OCI-LY3 (cell line): ENCODE measurements around the gene NPIPA5.
"Not testable (repeated sequence)": the region's sequence is repeated elsewhere in the genome, so short reads cannot be mapped to it uniquely, and the experiment has no call there.

ENCODE experiments used
- CTCF ChIP-seq: fragments of 200-600, 300-600 bp; sonication (generic); IDR thresholded peaks from 2 replicates; pipeline ENCODE4 v1.5.1; 2014; ENCODE audit warnings: antibody characterized with exemption, low read length, low read depth
- EZH2phosphoT487 ChIP-seq: fragments of 200-600 bp; shearing (Covaris generic); IDR thresholded peaks from 2 replicates; pipeline ENCODE4 v1.6.1; 2018; ENCODE audit warnings: antibody characterized with exemption, mixed run types, low read depth

GRCh38 chr16:15351745-15352144 is 26.3 kb downstream of the NPIPA5 start:
- not testable (repeated sequence) for TF ChIP-seq CTCF, EZH2phosphoT487
